Measurements from ENCODE around the gene SPP1.

DNA sequence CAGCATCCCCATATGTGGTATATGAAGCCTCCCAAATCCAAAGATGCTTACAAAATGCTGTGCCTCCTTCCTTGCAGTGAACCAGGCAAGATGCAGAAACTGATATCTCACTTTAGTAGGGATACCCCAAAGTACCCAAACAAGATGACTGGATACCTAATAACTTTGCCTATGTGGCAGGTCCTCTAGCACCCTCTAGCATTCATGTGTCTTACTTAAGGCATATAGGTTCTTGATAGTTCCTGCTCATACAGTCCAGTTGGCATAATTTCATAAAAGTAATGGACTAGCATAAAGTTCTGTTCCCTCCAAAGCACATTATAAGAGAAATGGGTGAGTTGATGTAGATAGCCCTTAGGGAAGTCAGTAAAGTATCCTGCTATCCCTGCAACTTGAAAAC is 36.8 kb upstream of the SPP1 start:
- TF ChIP-seq, protein P1, sequence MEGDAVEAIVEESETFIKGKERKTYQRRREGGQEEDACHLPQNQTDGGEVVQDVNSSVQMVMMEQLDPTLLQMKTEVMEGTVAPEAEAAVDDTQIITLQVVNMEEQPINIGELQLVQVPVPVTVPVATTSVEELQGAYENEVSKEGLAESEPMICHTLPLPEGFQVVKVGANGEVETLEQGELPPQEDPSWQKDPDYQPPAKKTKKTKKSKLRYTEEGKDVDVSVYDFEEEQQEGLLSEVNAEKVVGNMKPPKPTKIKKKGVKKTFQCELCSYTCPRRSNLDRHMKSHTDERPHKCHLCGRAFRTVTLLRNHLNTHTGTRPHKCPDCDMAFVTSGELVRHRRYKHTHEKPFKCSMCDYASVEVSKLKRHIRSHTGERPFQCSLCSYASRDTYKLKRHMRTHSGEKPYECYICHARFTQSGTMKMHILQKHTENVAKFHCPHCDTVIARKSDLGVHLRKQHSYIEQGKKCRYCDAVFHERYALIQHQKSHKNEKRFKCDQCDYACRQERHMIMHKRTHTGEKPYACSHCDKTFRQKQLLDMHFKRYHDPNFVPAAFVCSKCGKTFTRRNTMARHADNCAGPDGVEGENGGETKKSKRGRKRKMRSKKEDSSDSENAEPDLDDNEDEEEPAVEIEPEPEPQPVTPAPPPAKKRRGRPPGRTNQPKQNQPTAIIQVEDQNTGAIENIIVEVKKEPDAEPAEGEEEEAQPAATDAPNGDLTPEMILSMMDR (IDR thresholded peaks at IDR 0.05; ENCODE audit: low read depth, low read length, poor library complexity, severe bottlenecking): no peak
- no peak for TF ChIP-seq EZH2phosphoT487 (IDR thresholded peaks at IDR 0.05; ENCODE audit: borderline replicate concordance, low read length)
